Activated naive CD4-positive, alpha-beta T cell treated with Interleukin-2 at 50 U/mL for 16 hours (primary cell): ENCODE results near the gene SLC12A9.
A peak's percentile ranks its signal among the peaks of the same experiment; 100 is the strongest.
"Not testable (repeated sequence)": the region's sequence is repeated elsewhere in the genome, so short reads cannot be mapped to it uniquely, and the experiment has no call there.

Experiments
- DNase-seq: peaks from one replicate; pipeline ENCODE4 v3.0.0-alpha.2; 2020

Gene SLC12A9

GRCh38 chr7:100825751-100826513 is 26.6 kb upstream of the SLC12A9 start:
- DNase-seq = no peak

- no peak for DNase-seq
Measured at GRCh38 chr7:100826514-100827329, 25.8 kb upstream of the SLC12A9 start.

GRCh38 chr7:100827330-100828226 is 24.9 kb upstream of the SLC12A9 start, which contains the start of gene EPHB4:
Gene EPHB4, minus strand, starts transcription at chr7:100827523. Its CDS starts 493 bp downstream, at chr7:100827030.
- DNase-seq = no peak

- no peak for DNase-seq
Measured at GRCh38 chr7:100829150-100829716, 23.3 kb upstream of the SLC12A9 start.

- no peak for DNase-seq
Measured at GRCh38 chr7:100830396-100830795, 22.1 kb upstream of the SLC12A9 start.

- no peak for DNase-seq
Measured at GRCh38 chr7:100832281-100832633, 20.3 kb upstream of the SLC12A9 start.

- DNase-seq = no peak
Measured at GRCh38 chr7:100835903-100836811, 16.4 kb upstream of the SLC12A9 start.

- no peak for DNase-seq
Measured at GRCh38 chr7:100836812-100837098, 15.8 kb upstream of the SLC12A9 start.

GRCh38 chr7:100837099-100837836 is 15.2 kb upstream of the SLC12A9 start:
- peak; percentile 82 for DNase-seq

- no peak for DNase-seq
Measured at GRCh38 chr7:100839361-100839760, 13.2 kb upstream of the SLC12A9 start.

- no peak for DNase-seq
Measured at GRCh38 chr7:100840470-100841100, 11.9 kb upstream of the SLC12A9 start.

GRCh38 chr7:100847360-100847759 is 5.2 kb upstream of the SLC12A9 start:
- DNase-seq = no peak

- DNase-seq = no peak
Measured at GRCh38 chr7:100854146-100854895, 1.8 kb downstream of the SLC12A9 start.

GRCh38 chr7:100854899-100855298 is 2.4 kb downstream of the SLC12A9 start:
- not testable (repeated sequence) for DNase-seq

- DNase-seq = no peak
Measured at GRCh38 chr7:100855515-100855914, 3.0 kb downstream of the SLC12A9 start.

- no peak for DNase-seq
Measured at GRCh38 chr7:100856871-100857282, 4.4 kb downstream of the SLC12A9 start.

- DNase-seq = no peak
Measured at GRCh38 chr7:100859856-100860255, 7.3 kb downstream of the SLC12A9 start.

- no peak for DNase-seq
Measured at GRCh38 chr7:100860702-100861615, 8.4 kb downstream of the SLC12A9 start.

- DNase-seq = no peak
Measured at GRCh38 chr7:100861616-100861985, 9.1 kb downstream of the SLC12A9 start.
